Measurements from ENCODE around the gene WDTC1.

DNA sequence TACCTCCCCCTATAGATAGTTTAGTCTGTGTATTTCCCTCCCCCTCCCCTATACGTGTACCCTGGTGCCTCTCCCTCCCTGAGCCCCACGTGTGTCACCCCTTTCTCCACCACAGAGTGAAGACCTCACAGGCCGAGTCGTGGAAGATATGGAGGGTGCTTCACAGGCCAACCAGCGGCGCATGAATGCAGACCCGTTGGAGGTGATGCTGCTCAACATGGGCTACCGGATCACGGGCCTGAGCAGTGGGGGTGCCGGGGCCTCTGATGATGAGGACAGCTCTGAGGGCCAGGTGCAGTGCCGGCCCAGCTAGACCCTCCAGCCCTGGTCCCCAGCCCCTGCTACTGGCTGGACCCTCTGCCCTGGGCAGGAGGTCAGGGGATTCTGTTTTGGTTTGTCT, 71.6 kb downstream of the WDTC1 start:
- TF ChIP-seq SIN3A (IDR thresholded peaks at IDR 0.05; ENCODE audit: borderline replicate concordance, insufficient read depth, low read length) (no peak), TAF1 (IDR thresholded peaks at IDR 0.05; ENCODE audit: borderline replicate concordance, insufficient read depth, low read length) (no peak), FOXP2 (optimal IDR thresholded peaks at IDR 0.05; ENCODE audit: borderline replicate concordance, extremely low read depth, extremely low read length, insufficient read depth) (no peak)
- TF ChIP-seq, protein P1, sequence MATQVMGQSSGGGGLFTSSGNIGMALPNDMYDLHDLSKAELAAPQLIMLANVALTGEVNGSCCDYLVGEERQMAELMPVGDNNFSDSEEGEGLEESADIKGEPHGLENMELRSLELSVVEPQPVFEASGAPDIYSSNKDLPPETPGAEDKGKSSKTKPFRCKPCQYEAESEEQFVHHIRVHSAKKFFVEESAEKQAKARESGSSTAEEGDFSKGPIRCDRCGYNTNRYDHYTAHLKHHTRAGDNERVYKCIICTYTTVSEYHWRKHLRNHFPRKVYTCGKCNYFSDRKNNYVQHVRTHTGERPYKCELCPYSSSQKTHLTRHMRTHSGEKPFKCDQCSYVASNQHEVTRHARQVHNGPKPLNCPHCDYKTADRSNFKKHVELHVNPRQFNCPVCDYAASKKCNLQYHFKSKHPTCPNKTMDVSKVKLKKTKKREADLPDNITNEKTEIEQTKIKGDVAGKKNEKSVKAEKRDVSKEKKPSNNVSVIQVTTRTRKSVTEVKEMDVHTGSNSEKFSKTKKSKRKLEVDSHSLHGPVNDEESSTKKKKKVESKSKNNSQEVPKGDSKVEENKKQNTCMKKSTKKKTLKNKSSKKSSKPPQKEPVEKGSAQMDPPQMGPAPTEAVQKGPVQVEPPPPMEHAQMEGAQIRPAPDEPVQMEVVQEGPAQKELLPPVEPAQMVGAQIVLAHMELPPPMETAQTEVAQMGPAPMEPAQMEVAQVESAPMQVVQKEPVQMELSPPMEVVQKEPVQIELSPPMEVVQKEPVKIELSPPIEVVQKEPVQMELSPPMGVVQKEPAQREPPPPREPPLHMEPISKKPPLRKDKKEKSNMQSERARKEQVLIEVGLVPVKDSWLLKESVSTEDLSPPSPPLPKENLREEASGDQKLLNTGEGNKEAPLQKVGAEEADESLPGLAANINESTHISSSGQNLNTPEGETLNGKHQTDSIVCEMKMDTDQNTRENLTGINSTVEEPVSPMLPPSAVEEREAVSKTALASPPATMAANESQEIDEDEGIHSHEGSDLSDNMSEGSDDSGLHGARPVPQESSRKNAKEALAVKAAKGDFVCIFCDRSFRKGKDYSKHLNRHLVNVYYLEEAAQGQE (IDR thresholded peaks at IDR 0.05; ENCODE audit: insufficient read depth in 1 of 2, low read depth in 2 of 2, low read length in 2 of 2): no peak

All from PFSK-1 (cell line).